ENCODE results near the gene SCTR. TPM values are rescaled to one million over a fixed set of nuclear protein-coding genes. Genes with fewer than 3 reads are reported as not detected.

Gene SCTR
- total and polyA plus RNA-seq, 2 of the 13 experiments (the other 11 are each of a cell fraction or from before 2014, with no cell fraction given): not detected

DNA sequence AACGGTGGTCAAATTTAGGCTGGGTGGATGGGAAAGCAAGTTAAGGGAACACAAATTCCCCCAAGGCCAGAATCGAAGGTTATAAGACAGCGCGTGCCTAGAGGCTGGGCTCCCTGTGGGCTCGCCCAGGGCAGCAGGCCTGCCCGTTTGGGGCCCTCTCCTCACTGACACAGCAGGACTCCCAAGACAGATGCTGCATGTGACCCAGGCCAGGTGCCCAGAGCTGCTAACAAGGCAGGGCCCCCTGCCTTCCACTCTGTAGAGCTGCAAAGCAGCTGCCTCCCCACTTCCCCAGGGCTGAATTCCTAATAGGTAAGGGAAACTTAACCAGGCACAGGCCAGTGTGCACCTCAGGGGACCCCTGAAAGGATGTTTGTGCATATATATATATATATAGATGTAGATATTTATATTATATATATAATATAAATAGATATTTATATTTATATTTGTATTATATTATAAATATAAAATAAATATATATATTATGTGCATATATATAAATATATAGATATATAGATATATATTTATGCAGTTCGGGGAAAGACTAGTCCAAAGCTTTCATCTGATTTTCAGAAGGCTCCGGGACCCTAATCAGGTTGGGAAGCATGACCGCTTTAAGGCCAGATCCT, 48.9 kb downstream of the SCTR start (continued):
- TF ChIP-seq, protein P1, sequence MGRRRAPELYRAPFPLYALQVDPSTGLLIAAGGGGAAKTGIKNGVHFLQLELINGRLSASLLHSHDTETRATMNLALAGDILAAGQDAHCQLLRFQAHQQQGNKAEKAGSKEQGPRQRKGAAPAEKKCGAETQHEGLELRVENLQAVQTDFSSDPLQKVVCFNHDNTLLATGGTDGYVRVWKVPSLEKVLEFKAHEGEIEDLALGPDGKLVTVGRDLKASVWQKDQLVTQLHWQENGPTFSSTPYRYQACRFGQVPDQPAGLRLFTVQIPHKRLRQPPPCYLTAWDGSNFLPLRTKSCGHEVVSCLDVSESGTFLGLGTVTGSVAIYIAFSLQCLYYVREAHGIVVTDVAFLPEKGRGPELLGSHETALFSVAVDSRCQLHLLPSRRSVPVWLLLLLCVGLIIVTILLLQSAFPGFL (CRISPR knock-in tag; IDR thresholded peaks at IDR 0.05): no peak
- TF ChIP-seq, protein P2, sequence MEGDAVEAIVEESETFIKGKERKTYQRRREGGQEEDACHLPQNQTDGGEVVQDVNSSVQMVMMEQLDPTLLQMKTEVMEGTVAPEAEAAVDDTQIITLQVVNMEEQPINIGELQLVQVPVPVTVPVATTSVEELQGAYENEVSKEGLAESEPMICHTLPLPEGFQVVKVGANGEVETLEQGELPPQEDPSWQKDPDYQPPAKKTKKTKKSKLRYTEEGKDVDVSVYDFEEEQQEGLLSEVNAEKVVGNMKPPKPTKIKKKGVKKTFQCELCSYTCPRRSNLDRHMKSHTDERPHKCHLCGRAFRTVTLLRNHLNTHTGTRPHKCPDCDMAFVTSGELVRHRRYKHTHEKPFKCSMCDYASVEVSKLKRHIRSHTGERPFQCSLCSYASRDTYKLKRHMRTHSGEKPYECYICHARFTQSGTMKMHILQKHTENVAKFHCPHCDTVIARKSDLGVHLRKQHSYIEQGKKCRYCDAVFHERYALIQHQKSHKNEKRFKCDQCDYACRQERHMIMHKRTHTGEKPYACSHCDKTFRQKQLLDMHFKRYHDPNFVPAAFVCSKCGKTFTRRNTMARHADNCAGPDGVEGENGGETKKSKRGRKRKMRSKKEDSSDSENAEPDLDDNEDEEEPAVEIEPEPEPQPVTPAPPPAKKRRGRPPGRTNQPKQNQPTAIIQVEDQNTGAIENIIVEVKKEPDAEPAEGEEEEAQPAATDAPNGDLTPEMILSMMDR (CRISPR knock-in tag; IDR thresholded peaks at IDR 0.05): peak; percentile 62

DNA sequence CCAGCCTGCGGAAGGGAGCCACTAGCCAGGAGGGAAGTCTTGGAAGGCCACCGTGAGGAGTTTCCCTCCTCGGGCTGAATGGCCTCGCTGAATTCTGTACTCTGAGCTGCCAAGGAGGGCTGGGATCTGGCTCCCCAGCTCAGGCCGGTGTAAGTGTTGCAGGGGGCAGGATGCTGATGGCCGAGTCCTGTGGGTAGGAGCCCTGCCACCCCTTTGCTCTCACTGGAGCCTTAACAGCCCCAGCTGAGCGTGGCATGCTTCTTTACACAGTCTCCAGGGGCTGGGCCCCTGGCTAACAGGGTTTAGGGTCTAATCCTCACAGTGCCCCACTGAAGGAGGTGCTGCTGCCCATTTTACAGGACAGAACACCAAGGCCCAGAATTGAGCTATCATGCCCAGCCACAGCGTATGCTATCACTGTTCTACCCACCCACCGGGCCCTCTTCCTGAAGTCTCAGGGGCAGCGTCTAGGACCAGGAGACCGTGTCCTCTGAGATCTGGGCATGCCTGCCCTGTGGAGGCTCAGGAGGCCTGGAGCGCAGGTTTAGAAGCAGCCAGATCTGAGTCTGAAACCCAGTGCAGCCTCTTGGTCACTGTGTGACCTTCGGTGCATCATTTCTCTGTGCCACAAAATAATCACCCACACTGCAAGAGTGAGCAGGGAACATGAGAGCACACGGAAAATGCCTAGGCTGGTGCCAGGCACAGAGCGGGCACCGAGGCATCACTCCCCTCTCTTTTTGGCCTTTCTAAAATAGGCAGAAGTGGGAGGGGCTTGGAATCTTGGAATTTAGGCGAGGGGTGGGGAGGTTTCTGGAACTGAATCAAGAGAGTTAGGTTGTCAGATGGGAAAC, 49.7 kb downstream of the SCTR start:
- no peak overlapping the region for H2AFZ ChIP-seq (ENCODE audit: low read length)
- WGBS (ENCODE audit: low lambda C conversion rate): 58% methylated on average over 10 of the region's 17 CpGs
- BruUV-seq (replicated peaks): no TSS peak
- no peak overlapping the region for H3K4me3 ChIP-seq (replicated peaks in 1 of 3; ENCODE audit: insufficient read depth in 1 of 3, low read depth in 2 of 3, low read length in 3 of 3)
- FAIRE-seq: no peak
- no peaks in the 10 kb centered on the region for H3K79me2 ChIP-seq (ENCODE audit: insufficient read depth, low read length)
- ATAC-seq: no peak
- intact Hi-C loops (cut with micrococcal nuclease; ENCODE audit: unreplicated experiment): no loop called here
- H3K4me2 ChIP-seq (ENCODE audit: low read depth, low read length): no peak overlapping the region
- no peak overlapping the region for H3K9ac ChIP-seq (ENCODE audit: insufficient read depth, low read depth, low read length)
- no peaks in the 10 kb centered on the region for H4K20me1 ChIP-seq (ENCODE audit: insufficient read depth, low read length)
- CTCF ChIA-PET (ENCODE audit: low intra/inter-chr PET ratio, low total read pairs): interaction anchor here (1.7 to 4.7 kb wide), 2 partner anchors 14 to 67 kb away, joined by 4 to 159 read pairs; no protein-coding TSS in a partner anchor
- TF ChIP-seq ZMYM3 (CRISPR knock-in tag; IDR thresholded peaks at IDR 0.05) (peak; percentile 48; the same call in 1 of the 2 replicates), ZNF629 (CRISPR knock-in tag; conservative IDR thresholded peaks at IDR 0.05) (peak; percentile 87), PCBP2 (optimal IDR thresholded peaks at IDR 0.05; ENCODE audit: low read depth, low read length, poor library complexity, severe bottlenecking) (no peak)
- TF ChIP-seq, protein P3, sequence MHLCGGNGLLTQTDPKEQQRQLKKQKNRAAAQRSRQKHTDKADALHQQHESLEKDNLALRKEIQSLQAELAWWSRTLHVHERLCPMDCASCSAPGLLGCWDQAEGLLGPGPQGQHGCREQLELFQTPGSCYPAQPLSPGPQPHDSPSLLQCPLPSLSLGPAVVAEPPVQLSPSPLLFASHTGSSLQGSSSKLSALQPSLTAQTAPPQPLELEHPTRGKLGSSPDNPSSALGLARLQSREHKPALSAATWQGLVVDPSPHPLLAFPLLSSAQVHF (CRISPR knock-in tag; IDR thresholded peaks at IDR 0.05): 0 out of 2 replicates have a peak, but pooled peaks have one; percentile 36
- TF ChIP-seq, protein P4, sequence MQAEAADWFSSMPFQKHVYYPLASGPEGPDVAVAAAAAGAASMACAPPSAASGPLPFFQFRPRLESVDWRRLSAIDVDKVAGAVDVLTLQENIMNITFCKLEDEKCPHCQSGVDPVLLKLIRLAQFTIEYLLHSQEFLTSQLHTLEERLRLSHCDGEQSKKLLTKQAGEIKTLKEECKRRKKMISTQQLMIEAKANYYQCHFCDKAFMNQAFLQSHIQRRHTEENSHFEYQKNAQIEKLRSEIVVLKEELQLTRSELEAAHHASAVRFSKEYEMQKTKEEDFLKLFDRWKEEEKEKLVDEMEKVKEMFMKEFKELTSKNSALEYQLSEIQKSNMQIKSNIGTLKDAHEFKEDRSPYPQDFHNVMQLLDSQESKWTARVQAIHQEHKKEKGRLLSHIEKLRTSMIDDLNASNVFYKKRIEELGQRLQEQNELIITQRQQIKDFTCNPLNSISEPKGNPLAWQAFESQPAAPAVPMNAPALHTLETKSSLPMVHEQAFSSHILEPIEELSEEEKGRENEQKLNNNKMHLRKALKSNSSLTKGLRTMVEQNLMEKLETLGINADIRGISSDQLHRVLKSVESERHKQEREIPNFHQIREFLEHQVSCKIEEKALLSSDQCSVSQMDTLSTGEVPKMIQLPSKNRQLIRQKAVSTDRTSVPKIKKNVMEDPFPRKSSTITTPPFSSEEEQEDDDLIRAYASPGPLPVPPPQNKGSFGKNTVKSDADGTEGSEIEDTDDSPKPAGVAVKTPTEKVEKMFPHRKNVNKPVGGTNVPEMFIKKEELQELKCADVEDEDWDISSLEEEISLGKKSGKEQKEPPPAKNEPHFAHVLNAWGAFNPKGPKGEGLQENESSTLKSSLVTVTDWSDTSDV (CRISPR knock-in tag; IDR thresholded peaks at IDR 0.05): 0 out of 2 replicates have a peak, but pooled peaks have one; percentile 60
- POLR2A ChIA-PET: no interaction called here
- DNase-seq (ENCODE audit: low spot score): no peak
- no peaks in the 10 kb centered on the region for H3K9me3 ChIP-seq (ENCODE audit: low read length)
- H3K36me3 ChIP-seq (replicated peaks in 1 of 2; ENCODE audit: control insufficient read depth in 1 of 2, insufficient read depth in 2 of 2, low read length in 2 of 2): no peaks in the 10 kb centered on the region
- in situ Hi-C loops (cut with HindIII; ENCODE audit: extremely low pct_ligation_motif_present, low pct_unique_long_range_greater_than_20kb): loop anchor here (5.0 kb wide), 2 partner anchors 37 to 67 kb away; no protein-coding TSS in a partner anchor
- H3K4me1 ChIP-seq (ENCODE audit: insufficient read depth, low read length): peaks cover 40% of the 10 kb centered on the region
- H3K27me3 ChIP-seq (ENCODE audit: control insufficient read depth in 1 of 2, insufficient read depth in 2 of 2, low read length in 2 of 2): peaks cover 4 to 70% of the 10 kb centered on the region in 2 experiments; a peak in 3 of 5 replicates
- no peak overlapping the region for H3K27ac ChIP-seq (ENCODE audit: extremely low read length, insufficient read depth, low read length)
